Endodermal cell (in vitro differentiated cells): ENCODE data around the gene TRA2B. TPM values are rescaled to one million over a fixed set of nuclear protein-coding genes. Genes with fewer than 3 reads are reported as not detected.

Source experiments
- DNase-seq: peaks from one replicate; pipeline ENCODE4 v3.0.0-alpha.2; 2017
- H3K27ac ChIP-seq: 2 replicates; pipeline ENCODE4 v1.5.1; 2013; ENCODE audit warnings: mild to moderate bottlenecking, low read depth, low read length, moderate library complexity
- H3K27me3 ChIP-seq: 2 replicates; pipeline ENCODE4 v1.6.1; 2013; ENCODE audit warnings: mild to moderate bottlenecking, low read length, moderate library complexity; ENCODE audit not compliant: insufficient read depth, control insufficient read depth, poor library complexity, severe bottlenecking
- H3K36me3 ChIP-seq: 2 replicates; pipeline ENCODE4 v1.7.0; 2013; ENCODE audit warnings: mild to moderate bottlenecking, low read length, moderate library complexity; ENCODE audit not compliant: control insufficient read depth, insufficient read depth
- H3K4me1 ChIP-seq: one replicate; pipeline ENCODE4 v1.7.0; 2013; ENCODE audit warnings: low read length; ENCODE audit not compliant: control insufficient read depth, insufficient read depth
- H3K4me3 ChIP-seq: 2 replicates; pipeline ENCODE4 v1.5.1; 2013; ENCODE audit warnings: mild to moderate bottlenecking, low read length, moderate library complexity
- H3K9ac ChIP-seq: 2 replicates; pipeline ENCODE4 v1.6.1; 2013; ENCODE audit warnings: mild to moderate bottlenecking, low read length, moderate library complexity; ENCODE audit not compliant: poor library complexity, severe bottlenecking; ENCODE audit errors: extremely low read depth
- H3K9me3 ChIP-seq: 2 replicates; pipeline ENCODE4 v1.6.1; 2013; ENCODE audit warnings: mild to moderate bottlenecking, low read length, moderate library complexity; ENCODE audit not compliant: control insufficient read depth
- H3K27ac Mint-ChIP-seq: 2 replicates; pipeline ENCODE4 v1.8.0; 2020; ENCODE audit warnings: mixed read lengths
- H3K27me3 Mint-ChIP-seq: 2 replicates; pipeline ENCODE4 v1.8.0; 2021; ENCODE audit warnings: mild to moderate bottlenecking, mixed read lengths; ENCODE audit not compliant: insufficient read depth
- H3K36me3 Mint-ChIP-seq: 2 replicates; pipeline ENCODE4 v1.8.0; 2020; ENCODE audit warnings: low read depth, mixed read lengths
- H3K4me1 Mint-ChIP-seq: 2 replicates; pipeline ENCODE4 v1.8.0; 2020; ENCODE audit warnings: mixed read lengths
- H3K4me3 Mint-ChIP-seq: 2 replicates; pipeline ENCODE4 v1.8.0; 2020; ENCODE audit warnings: mild to moderate bottlenecking, moderate library complexity, mixed read lengths
- H3K9me3 Mint-ChIP-seq: 2 replicates; pipeline ENCODE4 v1.8.0; 2020; ENCODE audit warnings: mild to moderate bottlenecking, mixed read lengths
- WGBS, 2 experiments: methylation state at CpG; one replicate each; pipeline versions ENCODE4 v1.1.5 to v1.1.7; 2013; ENCODE audit warnings: missing lambda C conversion rate in 2 of 2, mixed read lengths in 1 of 2; ENCODE audit not compliant: insufficient coverage in 1 of 2, insufficient read length in 1 of 2; 5-methylcytosine and 5-hydroxymethylcytosine counted together
- total RNA-seq, 2 donors: library from RNA; stranded (reverse); fragmentation: NEBNext Ultra II Directional in 1 of 2; extraction: Animal tissue kit (Norgen Biotek cat#: 25700) in 1 of 2; gene quantifications; 2 replicates in 1 of 2; 3 replicates in 1 of 2; pipeline ENCODE4 v1.2.1, GENCODE V29; 2021
- TF ChIP-seq, protein P1 (sequence below): fragments of 200-600 bp; sonication (generic); conservative IDR thresholded peaks from 2 replicates; pipeline ENCODE4 v1.5.0; 2021; ENCODE audit warnings: antibody characterized with exemption, mild to moderate bottlenecking

Gene TRA2B
- total RNA-seq, 2 donors from 2014 or later = 222 to 230 TPM

DNA sequence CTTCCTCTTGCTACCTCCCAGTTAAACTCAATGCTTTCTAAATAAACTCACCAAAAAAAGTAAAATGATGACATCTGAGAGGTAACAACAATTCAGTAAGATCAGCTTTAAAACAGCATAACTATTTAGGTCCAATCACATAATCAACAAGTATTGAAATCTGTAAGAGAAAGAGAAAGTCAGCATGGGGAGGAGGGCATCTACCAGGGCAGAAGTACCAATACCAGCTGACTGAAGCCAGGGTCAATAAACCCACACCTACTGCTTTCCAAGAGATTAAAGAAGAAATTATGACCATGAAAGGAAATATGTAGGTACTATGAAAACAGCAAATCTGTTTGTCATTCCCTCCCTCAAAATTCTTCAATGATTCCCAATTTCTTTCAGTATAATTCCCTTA, 70.8 kb downstream of the TRA2B start:
- no peaks in the 10 kb centered on the region for H3K27me3 ChIP-seq
- no peaks in the 10 kb centered on the region for H3K36me3 ChIP-seq
- H3K9me3 ChIP-seq = peaks cover under 1% of the 10 kb centered on the region
- DNase-seq = no peak
- TF ChIP-seq, protein P1, sequence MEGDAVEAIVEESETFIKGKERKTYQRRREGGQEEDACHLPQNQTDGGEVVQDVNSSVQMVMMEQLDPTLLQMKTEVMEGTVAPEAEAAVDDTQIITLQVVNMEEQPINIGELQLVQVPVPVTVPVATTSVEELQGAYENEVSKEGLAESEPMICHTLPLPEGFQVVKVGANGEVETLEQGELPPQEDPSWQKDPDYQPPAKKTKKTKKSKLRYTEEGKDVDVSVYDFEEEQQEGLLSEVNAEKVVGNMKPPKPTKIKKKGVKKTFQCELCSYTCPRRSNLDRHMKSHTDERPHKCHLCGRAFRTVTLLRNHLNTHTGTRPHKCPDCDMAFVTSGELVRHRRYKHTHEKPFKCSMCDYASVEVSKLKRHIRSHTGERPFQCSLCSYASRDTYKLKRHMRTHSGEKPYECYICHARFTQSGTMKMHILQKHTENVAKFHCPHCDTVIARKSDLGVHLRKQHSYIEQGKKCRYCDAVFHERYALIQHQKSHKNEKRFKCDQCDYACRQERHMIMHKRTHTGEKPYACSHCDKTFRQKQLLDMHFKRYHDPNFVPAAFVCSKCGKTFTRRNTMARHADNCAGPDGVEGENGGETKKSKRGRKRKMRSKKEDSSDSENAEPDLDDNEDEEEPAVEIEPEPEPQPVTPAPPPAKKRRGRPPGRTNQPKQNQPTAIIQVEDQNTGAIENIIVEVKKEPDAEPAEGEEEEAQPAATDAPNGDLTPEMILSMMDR = no peak
- Mint-ChIP-seq H3K4me1 (peaks cover 5% of the 10 kb centered on the region), H3K4me3 (no peak overlapping the region), H3K27ac (no peak overlapping the region), H3K27me3 (no peaks in the 10 kb centered on the region), H3K9me3 (no peaks in the 10 kb centered on the region), H3K36me3 (no peaks in the 10 kb centered on the region)
- no peak overlapping the region for H3K4me3 ChIP-seq
- no peak overlapping the region for H3K9ac ChIP-seq
- H3K4me1 ChIP-seq = no peaks in the 10 kb centered on the region
- no peak overlapping the region for H3K27ac ChIP-seq

- Mint-ChIP-seq H3K27me3 (no peaks in the 10 kb centered on the region), H3K27ac (no peak overlapping the region), H3K36me3 (no peaks in the 10 kb centered on the region), H3K4me1 (peaks cover 5% of the 10 kb centered on the region), H3K4me3 (no peak overlapping the region), H3K9me3 (no peaks in the 10 kb centered on the region)
- Histone ChIP-seq H3K4me1 (no peaks in the 10 kb centered on the region), H3K27ac (no peak overlapping the region), H3K36me3 (no peaks in the 10 kb centered on the region), H3K9me3 (peaks cover 5% of the 10 kb centered on the region), H3K9ac (no peak overlapping the region), H3K27me3 (no peaks in the 10 kb centered on the region), H3K4me3 (no peak overlapping the region)
- TF ChIP-seq, protein P1 = no peak
- 86% methylated on average over 1 of the region's 1 CpG; no CpG with 5 or more reads in 1 of the 2 experiments for WGBS, 2 experiments
- no peak for DNase-seq
Measured at GRCh38 chr3:185866555-185866954, 71.3 kb downstream of the TRA2B start.

Other genes starting within 250 kb of the TRA2B start
- 100 to 1,000 TPM; 143 to 162 TPM for gene IGF2BP2, start 113.0 kb downstream of the TRA2B start, total RNA-seq
- 10 to 100 TPM; 56.4 to 84.1 TPM for gene ETV5, start 171.1 kb upstream of the TRA2B start, total RNA-seq